Measurements from ENCODE around the gene SLC8A1.

GRCh38 chr2:40384233-40384632, 67.7 kb downstream of the SLC8A1 start:
- TF ChIP-seq POLR2AphosphoS5 (IDR thresholded peaks at IDR 0.05; ENCODE audit: borderline replicate concordance, low read depth, low read length), result no peak
- TF ChIP-seq EZH2 (IDR thresholded peaks at IDR 0.05), result no peak
- TF ChIP-seq FOXP2 (optimal IDR thresholded peaks at IDR 0.05; ENCODE audit: control extremely low read depth, extremely low read length, insufficient read depth), result no peak
